Heart right ventricle (tissue), 16 donors: ENCODE measurements around the gene SLC16A10. TPM values are rescaled to one million over a fixed set of nuclear protein-coding genes. Genes with fewer than 3 reads are reported as not detected.

Experiments used
- ATAC-seq, 8 donors: fragments of 200-7000 bp; cut with Tn5 transposase; one replicate each; pipeline ENCODE4 v1.9.1; 2020; ENCODE audit warnings: mild to moderate bottlenecking in 8 of 8, moderate library complexity in 8 of 8, moderate number of reproducible peaks in 1 of 8
- DNase-seq, 2 donors: peaks; one replicate each; pipeline ENCODE4 v3.0.0-alpha.2; 2020
- H3K27ac ChIP-seq, 10 donors: fragments of 200-600 bp; sonication (generic) in 2 of 10; one replicate each; pipeline versions ENCODE4 v1.5.0 to v1.8.0; 2020 to 2022; ENCODE audit warnings: mild to moderate bottlenecking in 3 of 10
- H3K27me3 ChIP-seq, 7 donors: fragments of 200-600 bp; one replicate each; pipeline ENCODE4 v1.8.0; 2021 to 2022; ENCODE audit warnings: mild to moderate bottlenecking in 2 of 7
- H3K36me3 ChIP-seq, 9 donors: fragments of 200-600 bp; sonication (generic) in 1 of 9; one replicate each; pipeline versions ENCODE4 v1.5.0 to v1.8.0; 2020 to 2022; ENCODE audit warnings: mild to moderate bottlenecking in 2 of 9
- H3K4me1 ChIP-seq, 9 donors: fragments of 200-600 bp; sonication (generic) in 1 of 9; one replicate each; pipeline versions ENCODE4 v1.5.0 to v1.8.0; 2020 to 2022; ENCODE audit warnings: mild to moderate bottlenecking in 4 of 9
- H3K4me3 ChIP-seq, 10 donors: fragments of 200-600 bp; sonication (generic) in 2 of 10; one replicate each; pipeline versions ENCODE4 v1.5.0 to v1.8.0; 2020 to 2022; ENCODE audit warnings: mild to moderate bottlenecking in 7 of 10, moderate library complexity in 2 of 10
- H3K9me3 ChIP-seq, 11 donors: fragments of 200-600 bp in 10 of 11; sonication (generic) in 2 of 11; one replicate each; pipeline versions ENCODE4 v1.5.0 to v1.8.0; 2013 to 2022; ENCODE audit warnings: mild to moderate bottlenecking in 2 of 11, control low read depth in 1 of 11, moderate library complexity in 1 of 11
- CTCF ChIP-seq, 9 donors: fragments of 200-600 bp; sonication (generic) in 2 of 9; IDR thresholded peaks; one replicate each; pipeline versions ENCODE4 v1.5.0 to v1.8.0; 2021 to 2022; ENCODE audit warnings: antibody characterized with exemption in 9 of 9, mild to moderate bottlenecking in 5 of 9, moderate library complexity in 1 of 9
- WGBS, 2 donors: extraction: QIAGEN DNeasy Blood & Tissue Kit; methylation state at CpG; one replicate each; pipeline ENCODE4 v1.1.7; 2013; ENCODE audit warnings: inconsistent platforms in 1 of 2; 5-methylcytosine and 5-hydroxymethylcytosine counted together
- intact Hi-C, 10 donors: fragments of 100-400 bp; cut with DNase I; formaldehyde crosslinking; loops; one replicate each; pipeline versions ENCODE4 v1.11.1 to v1.14.2; 2022
- polyA plus RNA-seq, 2 donors: library from polyadenylated mRNA; stranded (reverse); fragments of 200-250 nt; gene quantifications; one replicate each; pipeline ENCODE4 v1.2.3, GENCODE V29; 2013
- total RNA-seq, 10 donors: library from RNA; stranded (reverse); fragmentation: NEBNext Ultra II Directional in 3 of 10; extraction: Animal tissue kit (Norgen Biotek cat#: 25700) in 3 of 10; gene quantifications; one replicate each; pipeline versions ENCODE4 v1.2.1 to v1.2.4, GENCODE V29; 2021 to 2023
- donor health status: Arrhythmogenic right ventricular cardiomyopathy.
- donor health status: ischemic (EF 13 %, LVEDD 7.1; RV severe dilation, severe dysfunction).
- donor health status: healthy with polysubstance abuse.
- donor health status: DM: no; HTN: yes; CAD: no.
- donor health status: DM: no; HTN: no; CAD: no.
- donor health status: ischemic (EF 25% LVEDD 6.9; RV normal size, moderate dysfunction).
- donor health status: ischemic (EF 25% LVEDD 5.7; RV mildly dilated, moderate dysfunction).
- donor health status: healthy.
- donor health status: DM: yes; HTN: yes; CAD: no.
- donor health status: Ischemic cardiomyopathy.
- donor health status: ischemic (EF 35%, LVEDD 5.7; RV mildly dilated, moderate dysfunction).
- donor health status: nonischemic (EF 11% LVEDD 7.7; RV severe dilation, severe dysfunction).
- donor health status: DM: yes; HTN: yes; CAD: no.
- donor health status: PGD.
- donor health status: ischemic (EF 29% LVEDD 5.4; RV normal size, mild dysfunction).
- donor health status: nonischemic (EF 23%, LVEDD 6.1; RV moderate dilation, normal function).

The SLC16A10 gene
- total and polyA plus RNA-seq, 12 donors: 1.4 to 8.1 (median 5.7) TPM

DNA sequence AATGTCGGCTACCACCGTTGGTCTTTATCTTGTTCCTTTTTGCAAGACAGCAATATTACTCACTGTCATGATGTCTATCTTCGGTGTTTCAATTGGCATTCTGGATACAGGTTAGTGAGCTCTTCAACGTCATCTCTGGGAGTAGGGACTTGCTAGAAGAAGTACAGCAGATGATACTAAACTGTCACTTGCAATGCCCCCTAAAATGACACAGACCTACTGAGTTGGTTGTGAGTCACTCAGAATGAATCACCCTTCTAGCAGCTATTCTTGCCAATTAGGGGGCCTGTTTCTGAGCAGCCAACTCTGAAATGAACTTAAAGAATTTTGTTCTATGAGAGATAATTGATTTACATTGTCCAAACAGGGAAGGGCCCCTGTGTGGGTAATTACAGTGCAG, 176.5 kb downstream of the SLC16A10 start:
- Histone ChIP-seq H3K4me1 (peaks cover 0 to 32% (median 22%) of the 10 kb centered on the region in 9 donors), H3K4me3 (no peak overlapping the region), H3K27me3 (no peaks in the 10 kb centered on the region), H3K9me3 (no peaks in the 10 kb centered on the region), H3K36me3 (peaks cover 0 to 51% (median 13%) of the 10 kb centered on the region in 9 donors), H3K27ac (peak overlapping the region in 1 of 10 donors; percentile 13)
- ATAC-seq (no peak), DNase-seq (no peak)
- TF ChIP-seq CTCF (IDR thresholded peaks at IDR 0.05): no peak
- WGBS, 2 donors: 82 to 83% methylated on average over 4 of the region's 4 CpGs
- intact Hi-C loops: loop anchor here in 1 of 10 donors (10.0 kb wide), 1 partner anchor 381 kb away; no protein-coding TSS in a partner anchor

DNA sequence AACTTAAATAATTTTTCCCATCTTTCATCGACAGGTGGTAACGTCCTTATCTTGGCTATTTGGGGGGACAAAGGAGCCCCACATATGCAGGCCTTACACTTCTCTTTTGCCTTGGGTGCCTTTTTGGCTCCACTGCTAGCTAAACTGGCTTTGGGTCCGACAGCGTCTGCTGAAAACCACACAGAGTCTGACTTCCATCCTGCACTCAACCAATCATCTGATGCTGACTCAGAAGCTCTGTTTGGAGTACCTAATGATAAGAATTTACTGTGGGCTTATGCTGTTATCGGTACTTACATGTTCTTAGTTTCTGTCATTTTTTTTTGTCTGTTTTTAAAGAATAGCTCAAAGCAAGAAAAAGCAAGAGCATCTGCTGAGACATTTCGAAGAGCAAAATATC, 178.5 kb downstream of the SLC16A10 start:
- H3K36me3 ChIP-seq: peaks cover 0 to 64% (median 13%) of the 10 kb centered on the region in 9 donors
- peaks cover 0 to 16% (median 8%) of the 10 kb centered on the region in 9 donors for H3K4me1 ChIP-seq
- H3K9me3 ChIP-seq: no peaks in the 10 kb centered on the region
- no peak for TF ChIP-seq CTCF (IDR thresholded peaks at IDR 0.05)
- ATAC-seq (peak in 1 of 8 donors; percentile 47), DNase-seq (no peak)
- H3K27ac ChIP-seq: no peak overlapping the region
- no peaks in the 10 kb centered on the region for H3K27me3 ChIP-seq
- H3K4me3 ChIP-seq: no peak overlapping the region
- intact Hi-C loops: loop anchor here in 1 of 10 donors (10.0 kb wide), 1 partner anchor 379 kb away; no protein-coding TSS in a partner anchor
- WGBS, 2 donors: 76 to 88% methylated on average over 6 of the region's 6 CpGs

DNA sequence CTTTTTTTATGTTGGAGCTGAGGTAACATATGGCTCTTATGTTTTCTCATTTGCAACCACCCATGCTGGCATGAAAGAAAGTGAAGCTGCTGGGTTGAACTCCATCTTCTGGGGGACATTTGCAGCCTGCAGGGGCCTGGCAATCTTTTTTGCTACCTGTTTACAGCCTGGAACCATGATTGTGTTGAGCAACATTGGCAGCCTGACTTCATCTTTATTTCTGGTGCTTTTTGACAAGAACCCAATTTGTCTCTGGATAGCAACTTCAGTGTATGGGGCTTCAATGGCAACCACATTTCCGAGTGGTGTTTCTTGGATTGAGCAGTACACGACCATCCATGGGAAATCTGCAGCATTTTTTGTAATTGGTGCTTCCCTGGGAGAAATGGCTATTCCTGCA, 179.0 kb downstream of the SLC16A10 start:
- ATAC-seq: no peak
- Histone ChIP-seq H3K4me3 (no peak overlapping the region), H3K36me3 (peaks cover 0 to 64% (median 13%) of the 10 kb centered on the region in 9 donors), H3K4me1 (peaks cover 0 to 16% (median 8%) of the 10 kb centered on the region in 9 donors), H3K27ac (no peak overlapping the region), H3K9me3 (no peaks in the 10 kb centered on the region), H3K27me3 (no peaks in the 10 kb centered on the region)
- no peak for TF ChIP-seq CTCF (IDR thresholded peaks at IDR 0.05)
- WGBS, 2 donors: 92 to 94% methylated on average over 2 of the region's 2 CpGs
- intact Hi-C loops: loop anchor here in 1 of 10 donors (10.0 kb wide), 1 partner anchor 379 kb away; no protein-coding TSS in a partner anchor
- no peak for DNase-seq

GRCh38 chr6:111267764-111268333, 180.5 kb downstream of the SLC16A10 start:
- no peak for TF ChIP-seq CTCF (IDR thresholded peaks at IDR 0.05)
- DNase-seq (no peak), ATAC-seq (no peak)
- 93 to 94% methylated on average over 7 of the region's 7 CpGs for WGBS, 2 donors
- Histone ChIP-seq H3K36me3 (peaks cover 0 to 72% (median 13%) of the 10 kb centered on the region in 9 donors), H3K4me1 (peaks cover 0 to 16% (median 8%) of the 10 kb centered on the region in 9 donors), H3K27me3 (no peaks in the 10 kb centered on the region), H3K27ac (no peak overlapping the region), H3K4me3 (no peak overlapping the region), H3K9me3 (peaks cover 0 to 8% (median 0%) of the 10 kb centered on the region in 11 donors)
- intact Hi-C loops: loop anchor here in 1 of 10 donors (10.0 kb wide), 1 partner anchor 377 kb away; no protein-coding TSS in a partner anchor
